Stimulated activated CD8-positive, alpha-beta memory T cell treated with anti-CD3 and anti-CD28 coated beads, Interleukin-15, amount 100 ng/mL, for 48 hours (primary cell): Measurements from ENCODE around the gene CCDC88B.
"Not testable (repeated sequence)": the region's sequence is repeated elsewhere in the genome, so short reads cannot be mapped to it uniquely, and the experiment has no call there.

Experiments used
- DNase-seq, 2 donors: peaks; one replicate each; pipeline ENCODE4 v3.0.0-alpha.2; 2020; ENCODE audit warnings: low read depth in 2 of 2

The CCDC88B gene

DNA sequence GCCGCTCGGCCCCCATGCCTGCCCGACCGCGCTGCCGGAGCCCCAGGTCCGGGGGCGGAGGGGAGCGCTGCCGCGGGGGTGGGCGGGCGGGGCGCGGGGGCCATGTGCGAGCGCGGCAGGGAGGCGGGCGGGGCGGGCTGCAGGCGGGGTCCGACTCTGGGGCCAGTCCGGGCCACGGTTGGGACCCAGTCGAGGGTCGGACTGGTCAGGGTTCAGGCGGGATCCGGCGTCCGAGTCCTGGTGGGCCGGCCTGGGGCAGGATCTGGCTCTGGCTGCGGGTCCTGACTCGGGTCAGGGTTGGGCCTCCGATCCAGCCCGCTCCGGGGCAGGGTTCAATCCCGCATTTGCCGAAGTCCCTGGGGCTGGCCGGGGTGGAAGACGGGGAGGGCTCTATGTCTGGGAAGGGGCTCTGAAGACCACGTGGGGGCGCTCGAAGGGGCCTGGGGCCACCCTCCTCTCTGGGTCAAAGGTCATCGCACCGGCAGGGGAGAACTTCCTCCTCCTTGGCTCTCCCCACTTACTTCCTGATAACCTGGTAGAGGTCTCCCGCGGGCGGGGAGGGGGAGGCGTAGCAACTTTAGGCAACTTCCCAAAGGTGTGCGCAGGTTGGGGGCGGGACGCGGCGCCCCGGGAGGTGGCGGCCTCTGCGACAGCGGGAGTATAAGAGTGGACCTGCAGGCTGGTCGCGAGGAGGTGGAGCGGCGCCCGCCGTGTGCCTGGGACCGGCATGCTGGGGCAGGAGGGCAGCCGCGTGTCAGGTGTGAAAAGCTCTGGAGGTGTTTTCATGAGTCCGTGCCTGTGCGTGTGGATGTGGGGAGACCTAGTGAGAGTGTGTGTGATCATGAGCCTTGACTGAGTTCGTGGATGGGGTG is 34.1 kb upstream of the CCDC88B start:
- DNase-seq, result peak; percentile 55 to 60

GRCh38 chr11:64306563-64306875 is 33.5 kb upstream of the CCDC88B start:
- no peak for DNase-seq

DNA sequence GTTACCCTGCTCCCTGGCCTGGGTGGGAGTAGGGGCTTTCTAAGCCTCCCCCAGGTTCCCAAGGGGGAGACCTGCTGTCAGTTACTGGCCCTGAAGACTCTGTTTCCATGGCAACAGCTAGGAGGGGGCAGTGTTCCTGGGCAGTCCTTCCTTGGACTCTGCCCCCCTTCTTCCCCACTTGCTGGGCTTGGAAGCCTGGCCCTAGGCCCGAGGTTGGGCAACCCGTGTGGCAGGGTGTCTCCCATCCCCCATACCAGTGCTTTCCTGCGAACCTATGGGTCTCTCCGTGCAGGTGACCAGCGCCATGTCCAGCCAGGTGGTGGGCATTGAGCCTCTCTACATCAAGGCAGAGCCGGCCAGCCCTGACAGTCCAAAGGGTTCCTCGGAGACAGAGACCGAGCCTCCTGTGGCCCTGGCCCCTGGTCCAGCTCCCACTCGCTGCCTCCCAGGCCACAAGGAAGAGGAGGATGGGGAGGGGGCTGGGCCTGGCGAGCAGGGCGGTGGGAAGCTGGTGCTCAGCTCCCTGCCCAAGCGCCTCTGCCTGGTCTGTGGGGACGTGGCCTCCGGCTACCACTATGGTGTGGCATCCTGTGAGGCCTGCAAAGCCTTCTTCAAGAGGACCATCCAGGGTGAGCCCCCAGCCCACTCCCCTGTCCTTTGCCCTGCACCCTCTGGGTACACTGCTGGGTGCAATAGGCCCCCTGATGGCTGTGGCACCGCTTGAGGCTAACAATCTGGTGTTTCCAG is 33.0 kb upstream of the CCDC88B start:
- no peak for DNase-seq

DNA sequence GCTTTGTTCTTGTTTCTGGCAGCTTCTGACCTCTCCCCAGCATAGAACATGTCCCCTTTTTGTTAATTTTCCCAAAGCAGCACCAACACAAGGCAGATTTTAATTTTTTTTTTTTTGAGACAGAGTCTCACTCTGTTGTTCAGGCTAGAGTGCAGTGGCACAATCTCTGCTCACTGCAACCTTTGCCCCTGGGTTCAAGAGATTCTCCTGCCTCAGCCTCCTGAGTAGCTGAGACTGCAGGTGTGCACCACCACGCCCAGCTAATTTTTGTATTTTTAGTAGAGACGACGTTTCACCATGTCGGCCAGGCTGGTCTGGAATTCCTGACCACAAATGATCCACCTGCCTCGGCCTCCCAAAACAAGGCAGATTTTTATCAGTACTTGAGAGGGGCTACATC is 32.2 kb upstream of the CCDC88B start:
- not testable (repeated sequence) for DNase-seq

GRCh38 chr11:64312947-64313346 is 27.1 kb upstream of the CCDC88B start:
- DNase-seq, result no peak

- no peak for DNase-seq
These were observed 26.4 kb upstream of the CCDC88B start for GRCh38 chr11:64313491-64314145.

- DNase-seq, result no peak
These were observed 25.7 kb upstream of the CCDC88B start for GRCh38 chr11:64314146-64314804.

DNA sequence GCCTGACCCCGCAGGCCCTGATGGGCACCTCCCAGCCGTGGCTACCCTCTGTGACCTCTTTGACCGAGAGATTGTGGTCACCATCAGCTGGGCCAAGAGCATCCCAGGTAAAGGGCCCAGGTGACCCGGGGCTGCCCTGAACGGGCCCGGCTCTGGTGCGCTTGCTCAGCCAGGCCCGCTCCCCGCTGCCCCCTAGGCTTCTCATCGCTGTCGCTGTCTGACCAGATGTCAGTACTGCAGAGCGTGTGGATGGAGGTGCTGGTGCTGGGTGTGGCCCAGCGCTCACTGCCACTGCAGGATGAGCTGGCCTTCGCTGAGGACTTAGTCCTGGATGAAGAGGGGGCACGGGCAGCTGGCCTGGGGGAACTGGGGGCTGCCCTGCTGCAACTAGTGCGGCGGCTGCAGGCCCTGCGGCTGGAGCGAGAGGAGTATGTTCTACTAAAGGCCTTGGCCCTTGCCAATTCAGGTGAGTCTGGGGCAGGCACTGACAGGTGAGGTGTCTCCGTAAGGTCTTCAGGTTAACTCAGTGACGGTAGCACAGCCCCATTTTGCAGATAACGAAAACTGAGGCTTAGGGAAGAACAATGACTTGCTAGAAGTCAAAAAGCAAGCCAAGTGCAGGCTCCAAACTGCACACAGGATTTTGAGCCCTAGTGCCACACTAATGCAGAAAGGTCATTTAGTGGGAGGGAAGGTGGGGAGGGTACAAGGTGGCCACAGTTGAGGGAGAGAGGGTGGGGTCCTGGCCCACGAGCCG is 25.0 kb upstream of the CCDC88B start:
- DNase-seq, result no peak

- DNase-seq, result not testable (repeated sequence)
These were observed 24.1 kb upstream of the CCDC88B start for GRCh38 chr11:64315667-64316526.

GRCh38 chr11:64316672-64317324 is 23.2 kb upstream of the CCDC88B start:
- no peak for DNase-seq

GRCh38 chr11:64317325-64317960 is 22.6 kb upstream of the CCDC88B start, which contains the start of gene TRMT112:
TSS of gene TRMT112 (minus strand) at chr11:64317559. CDS start at chr11:64317526, 33 bp downstream.
- DNase-seq, result peak; percentile 94 to 95

GRCh38 chr11:64317961-64318765 is 21.8 kb upstream of the CCDC88B start, which contains the start of gene PRDX5:
TSS of gene PRDX5 (plus strand) at chr11:64318121. CDS start at chr11:64318216, 95 bp downstream.
- DNase-seq, result peak; percentile 94 to 96

DNA sequence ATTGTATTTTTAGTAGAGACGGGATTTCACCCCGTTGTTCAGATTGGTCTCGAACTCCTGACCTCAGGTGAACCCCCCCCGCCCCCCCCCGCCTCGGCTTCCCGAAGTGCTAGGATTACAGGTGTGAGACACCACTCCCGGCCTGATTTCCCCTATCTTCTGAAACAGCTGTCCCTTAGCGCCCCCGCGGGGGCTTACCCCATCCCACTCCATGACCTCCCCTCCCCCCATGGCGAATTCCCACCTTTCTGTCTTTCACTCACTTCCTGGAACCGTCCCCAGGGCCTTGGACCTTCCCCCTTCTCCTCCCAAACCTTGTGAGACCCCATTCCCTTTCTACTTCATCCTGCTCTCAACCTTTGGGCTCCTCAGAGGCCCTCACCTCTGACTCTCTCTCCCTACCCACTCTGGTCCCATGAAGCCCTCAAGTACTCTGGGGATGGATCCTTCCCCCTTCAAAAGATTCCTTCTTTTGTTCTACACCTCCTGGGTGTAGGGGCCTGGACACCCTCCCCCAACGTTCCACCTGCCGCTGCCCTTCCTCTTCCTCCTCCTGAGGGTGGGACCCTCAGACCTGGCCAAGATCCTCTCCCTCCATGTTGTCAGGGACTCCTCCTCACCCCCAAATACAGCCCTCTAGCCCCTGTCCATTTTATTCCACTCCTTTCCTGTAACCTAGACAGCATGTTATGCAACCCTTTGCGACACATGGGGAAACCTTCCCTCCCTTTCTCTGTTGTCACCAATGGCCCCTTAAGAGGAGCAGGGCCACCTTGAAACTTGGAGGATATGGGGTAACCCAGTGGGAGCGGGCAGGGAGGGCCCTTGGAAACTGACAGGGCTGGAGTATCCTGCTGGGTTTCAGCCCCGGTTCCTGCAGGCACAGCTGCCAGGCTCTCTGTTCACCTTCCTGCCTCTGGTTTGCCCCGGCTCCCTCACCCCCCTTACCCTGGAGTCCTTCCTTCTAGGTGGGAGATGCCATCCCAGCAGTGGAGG is 20.9 kb upstream of the CCDC88B start:
- no peak for DNase-seq

DNA sequence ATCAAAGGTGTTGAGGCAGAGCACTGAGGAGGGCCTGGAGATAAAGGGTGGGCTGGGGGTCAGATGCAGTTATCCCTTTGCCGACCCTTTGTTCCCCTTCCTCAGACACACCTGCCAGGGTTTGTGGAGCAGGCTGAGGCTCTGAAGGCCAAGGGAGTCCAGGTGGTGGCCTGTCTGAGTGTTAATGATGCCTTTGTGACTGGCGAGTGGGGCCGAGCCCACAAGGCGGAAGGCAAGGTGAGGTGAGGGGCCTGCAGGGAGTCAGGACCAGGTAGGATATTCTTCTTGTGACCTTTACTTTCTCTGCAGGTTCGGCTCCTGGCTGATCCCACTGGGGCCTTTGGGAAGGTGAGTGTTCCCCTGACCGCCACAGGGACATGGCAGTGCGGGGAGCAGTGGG is 19.4 kb upstream of the CCDC88B start:
- no peak for DNase-seq

GRCh38 chr11:64321026-64321425 is 19.0 kb upstream of the CCDC88B start:
- no peak for DNase-seq

GRCh38 chr11:64321533-64321932 is 18.5 kb upstream of the CCDC88B start:
- DNase-seq, result no peak

GRCh38 chr11:64322925-64323260 is 17.1 kb upstream of the CCDC88B start:
- no peak for DNase-seq
